Esophagus squamous epithelium (tissue), 4 donors: ENCODE measurements around the gene CATSPERE.

Source experiments
- CTCF ChIP-seq, 6 experiments: fragments of 450-650 bp in 4 of 6; fragments of 200-600 bp in 2 of 6; sonication (generic) in 2 of 6; IDR thresholded peaks; one replicate each; pipeline ENCODE4 v1.5.1; 2016 to 2019; ENCODE audit warnings: antibody characterized with exemption in 6 of 6, mild to moderate bottlenecking in 4 of 6, moderate library complexity in 4 of 6
- POLR2A ChIP-seq, 4 donors: fragments of 450-650 bp; IDR thresholded peaks; one replicate each; pipeline ENCODE4 v1.6.1; 2017; ENCODE audit warnings: antibody characterized with exemption in 4 of 4, mild to moderate bottlenecking in 4 of 4, moderate library complexity in 3 of 4

GRCh38 chr1:244645890-244646289 is 184.8 kb downstream of the CATSPERE start:
- TF ChIP-seq CTCF (IDR thresholded peaks at IDR 0.05) (no peak), POLR2A (IDR thresholded peaks at IDR 0.05) (no peak)
